ENCODE measurements around the gene EXOSC10.
A peak's percentile ranks its signal among the peaks of the same experiment; 100 is the strongest.
"Not testable (repeated sequence)": the region's sequence is repeated elsewhere in the genome, so short reads cannot be mapped to it uniquely, and the experiment has no call there.

The EXOSC10 gene

GRCh38 chr1:11045428-11046269 lies 54.0 kb downstream of the EXOSC10 start:
- no peak overlapping the region for H3K4me3 Mint-ChIP-seq
- no peak overlapping the region for H3K27ac Mint-ChIP-seq
- ATAC-seq (peak; percentile 5), DNase-seq (ENCODE audit: low spot score in 2 of 2) (no peak)
- H3K9me3 Mint-ChIP-seq: no peaks in the 10 kb centered on the region
- no peaks in the 10 kb centered on the region for H3K36me3 Mint-ChIP-seq
- no peaks in the 10 kb centered on the region for H3K4me1 Mint-ChIP-seq

GRCh38 chr1:11044849-11045427 lies 54.7 kb downstream of the EXOSC10 start:
- Mint-ChIP-seq H3K27ac (peak overlapping the region; percentile 44), H3K9me3 (no peaks in the 10 kb centered on the region), H3K4me3 (no peak overlapping the region), H3K4me1 (no peaks in the 10 kb centered on the region), H3K36me3 (no peaks in the 10 kb centered on the region)
- no peak for ATAC-seq
- DNase-seq (ENCODE audit: low spot score in 2 of 2): no peak

- H3K4me1 Mint-ChIP-seq: no peaks in the 10 kb centered on the region
- no peak for ATAC-seq
- no peak for DNase-seq (ENCODE audit: low spot score in 2 of 2)
- H3K9me3 Mint-ChIP-seq: no peaks in the 10 kb centered on the region
- H3K27ac Mint-ChIP-seq: peak overlapping the region; percentile 44
- H3K36me3 Mint-ChIP-seq: no peaks in the 10 kb centered on the region
- H3K4me3 Mint-ChIP-seq: no peak overlapping the region
Measured at GRCh38 chr1:11044086-11044848, 55.4 kb downstream of the EXOSC10 start.

- H3K36me3 Mint-ChIP-seq: no peaks in the 10 kb centered on the region
- H3K9me3 Mint-ChIP-seq: no peaks in the 10 kb centered on the region
- H3K27ac Mint-ChIP-seq: no peak overlapping the region
- H3K4me3 Mint-ChIP-seq: no peak overlapping the region
- H3K4me1 Mint-ChIP-seq: no peaks in the 10 kb centered on the region
- DNase-seq (ENCODE audit: low spot score in 2 of 2) (no peak), ATAC-seq (no peak)
Measured at GRCh38 chr1:11042995-11043874, 56.4 kb downstream of the EXOSC10 start.

GRCh38 chr1:11042065-11042464 lies 57.6 kb downstream of the EXOSC10 start:
- Mint-ChIP-seq H3K4me1 (no peaks in the 10 kb centered on the region), H3K27ac (no peak overlapping the region), H3K36me3 (no peaks in the 10 kb centered on the region), H3K9me3 (no peaks in the 10 kb centered on the region), H3K4me3 (no peak overlapping the region)
- DNase-seq (ENCODE audit: low spot score in 2 of 2) (no peak), ATAC-seq (no peak)

GRCh38 chr1:11041048-11041447 lies 58.6 kb downstream of the EXOSC10 start:
- Mint-ChIP-seq H3K27ac (no peak overlapping the region), H3K36me3 (no peaks in the 10 kb centered on the region), H3K4me3 (no peak overlapping the region), H3K9me3 (no peaks in the 10 kb centered on the region), H3K4me1 (no peaks in the 10 kb centered on the region)
- DNase-seq (ENCODE audit: low spot score in 2 of 2) (no peak), ATAC-seq (no peak)

GRCh38 chr1:11040105-11040429 lies 59.6 kb downstream of the EXOSC10 start:
- not testable (repeated sequence) for ATAC-seq; H3K4me1 Mint-ChIP-seq; H3K27ac Mint-ChIP-seq; DNase-seq (ENCODE audit: low spot score in 2 of 2); H3K4me3 Mint-ChIP-seq; H3K36me3 Mint-ChIP-seq; H3K9me3 Mint-ChIP-seq

GRCh38 chr1:11039351-11040104 lies 60.1 kb downstream of the EXOSC10 start:
- no peaks in the 10 kb centered on the region for H3K9me3 Mint-ChIP-seq
- no peaks in the 10 kb centered on the region for H3K4me1 Mint-ChIP-seq
- DNase-seq (ENCODE audit: low spot score in 2 of 2) (no peak), ATAC-seq (no peak)
- no peak overlapping the region for H3K4me3 Mint-ChIP-seq
- H3K27ac Mint-ChIP-seq: no peak overlapping the region
- no peaks in the 10 kb centered on the region for H3K36me3 Mint-ChIP-seq

GRCh38 chr1:11037740-11038182 lies 61.9 kb downstream of the EXOSC10 start:
- no peaks in the 10 kb centered on the region for H3K9me3 Mint-ChIP-seq
- ATAC-seq (peak; percentile 91), DNase-seq (ENCODE audit: low spot score in 2 of 2) (peak; percentile 86 to 91)
- no peak overlapping the region for H3K27ac Mint-ChIP-seq
- no peaks in the 10 kb centered on the region for H3K36me3 Mint-ChIP-seq
- H3K4me3 Mint-ChIP-seq: no peak overlapping the region
- H3K4me1 Mint-ChIP-seq: no peaks in the 10 kb centered on the region

GRCh38 chr1:11037019-11037739 lies 62.5 kb downstream of the EXOSC10 start:
- not testable (repeated sequence) for H3K4me3 Mint-ChIP-seq; DNase-seq (ENCODE audit: low spot score in 2 of 2); H3K9me3 Mint-ChIP-seq; H3K36me3 Mint-ChIP-seq; H3K27ac Mint-ChIP-seq; H3K4me1 Mint-ChIP-seq; ATAC-seq

- Mint-ChIP-seq H3K4me1 (no peaks in the 10 kb centered on the region), H3K9me3 (no peaks in the 10 kb centered on the region), H3K36me3 (peaks cover 33% of the 10 kb centered on the region), H3K27ac (no peak overlapping the region), H3K4me3 (no peak overlapping the region)
- DNase-seq (ENCODE audit: low spot score in 2 of 2) (no peak), ATAC-seq (no peak)
Measured at GRCh38 chr1:11031624-11032262, 67.9 kb downstream of the EXOSC10 start.

GRCh38 chr1:11030865-11031264 lies 68.8 kb downstream of the EXOSC10 start:
- H3K36me3 Mint-ChIP-seq: peaks cover 42% of the 10 kb centered on the region
- H3K27ac Mint-ChIP-seq: peak overlapping the region; percentile 58
- ATAC-seq (no peak), DNase-seq (ENCODE audit: low spot score in 2 of 2) (no peak)
- H3K9me3 Mint-ChIP-seq: no peaks in the 10 kb centered on the region
- no peaks in the 10 kb centered on the region for H3K4me1 Mint-ChIP-seq
- H3K4me3 Mint-ChIP-seq: no peak overlapping the region

- DNase-seq (ENCODE audit: low spot score in 2 of 2) (no peak), ATAC-seq (no peak)
- H3K4me1 Mint-ChIP-seq: peaks cover 20% of the 10 kb centered on the region
- no peak overlapping the region for H3K27ac Mint-ChIP-seq
- peaks cover 70% of the 10 kb centered on the region for H3K36me3 Mint-ChIP-seq
- no peak overlapping the region for H3K4me3 Mint-ChIP-seq
- H3K9me3 Mint-ChIP-seq: no peaks in the 10 kb centered on the region
Measured at GRCh38 chr1:11028018-11028417, 71.7 kb downstream of the EXOSC10 start.
